Nucleus accumbens (tissue), 56 donors: ENCODE measurements around the gene CENPA.
"Not testable (repeated sequence)": the region's sequence is repeated elsewhere in the genome, so short reads cannot be mapped to it uniquely, and the experiment has no call there.

Experiments used
- DNase-seq, 56 donors: peaks; one replicate each; lab custom pipeline; 2025; lab: John Stamatoyannopoulos, UW

The CENPA gene

GRCh38 chr2:26785431-26786206 is at the start of gene CENPA:
Gene CENPA (plus strand): TSS chr2:26786056. CDS start chr2:26786197, 141 bp downstream.
- peak; percentile 54 to 98 (median 92) for DNase-seq

GRCh38 chr2:26737221-26737620 is 48.6 kb upstream of the CENPA start:
- DNase-seq, result no peak

GRCh38 chr2:26738481-26738880 is 47.4 kb upstream of the CENPA start:
- DNase-seq, result no peak

- DNase-seq, result no peak
Measured at GRCh38 chr2:26739514-26739913, 46.3 kb upstream of the CENPA start.

GRCh38 chr2:26740346-26740745 is 45.5 kb upstream of the CENPA start:
- no peak for DNase-seq

GRCh38 chr2:26740890-26741302 is 45.0 kb upstream of the CENPA start:
- no peak for DNase-seq

- DNase-seq, result no peak
Measured at GRCh38 chr2:26742048-26742770, 43.6 kb upstream of the CENPA start.

GRCh38 chr2:26743852-26744251 is 42.0 kb upstream of the CENPA start:
- DNase-seq, result no peak

- DNase-seq, result no peak
Measured at GRCh38 chr2:26744953-26745352, 40.9 kb upstream of the CENPA start.

- DNase-seq, result peak in 53 of 56 donors; percentile 13 to 93 (median 64)
Measured at GRCh38 chr2:26745609-26746327, 40.1 kb upstream of the CENPA start.

GRCh38 chr2:26746934-26747333 is 38.9 kb upstream of the CENPA start:
- DNase-seq, result no peak

- DNase-seq, result not testable (repeated sequence)
Measured at GRCh38 chr2:26749787-26750420, 36.0 kb upstream of the CENPA start.

- not testable (repeated sequence) for DNase-seq
Measured at GRCh38 chr2:26750467-26750866, 35.4 kb upstream of the CENPA start.

- DNase-seq, result no peak
Measured at GRCh38 chr2:26752656-26753055, 33.2 kb upstream of the CENPA start.

GRCh38 chr2:26754539-26754938 is 31.3 kb upstream of the CENPA start:
- DNase-seq, result no peak

- DNase-seq, result no peak
Measured at GRCh38 chr2:26754972-26755670, 30.7 kb upstream of the CENPA start.

GRCh38 chr2:26756337-26756736 is 29.5 kb upstream of the CENPA start:
- DNase-seq, result no peak

GRCh38 chr2:26757873-26758789 is 27.7 kb upstream of the CENPA start:
- DNase-seq, result peak in 1 of 56 donors; percentile 17

- no peak for DNase-seq
Measured at GRCh38 chr2:26758790-26759321, 27.0 kb upstream of the CENPA start.
